Stomach smooth muscle (tissue), 2 donors: ENCODE data around the gene NUP43.
"Not testable (repeated sequence)": the region's sequence is repeated elsewhere in the genome, so short reads cannot be mapped to it uniquely, and the experiment has no call there.

Experiments
- H3K27ac ChIP-seq: one replicate; pipeline ENCODE4 v1.7.0; 2013; ENCODE audit warnings: mild to moderate bottlenecking, low read length, inconsistent platforms
- H3K27me3 ChIP-seq, 2 donors: one replicate each; pipeline ENCODE4 v1.7.0; 2013; ENCODE audit warnings: low read length in 2 of 2; ENCODE audit not compliant: insufficient read depth in 2 of 2, control insufficient read depth in 1 of 2
- H3K36me3 ChIP-seq, 2 donors: one replicate each; pipeline ENCODE4 v1.7.0; 2013; ENCODE audit warnings: low read length in 2 of 2; ENCODE audit not compliant: control insufficient read depth in 2 of 2, insufficient read depth in 2 of 2
- H3K4me1 ChIP-seq: one replicate; pipeline ENCODE4 v1.7.0; 2013; ENCODE audit warnings: low read length; ENCODE audit not compliant: control insufficient read depth, insufficient read depth
- H3K4me3 ChIP-seq, 2 donors: one replicate each; pipeline ENCODE4 v1.7.0; 2013; ENCODE audit warnings: low read length in 2 of 2
- H3K9ac ChIP-seq, 2 donors: one replicate each; pipeline ENCODE4 v1.7.0; 2013; ENCODE audit warnings: low read length in 2 of 2, mild to moderate bottlenecking in 1 of 2
- H3K9me3 ChIP-seq, 2 donors: one replicate each; pipeline ENCODE4 v1.7.0; 2013; ENCODE audit warnings: low read length in 2 of 2; ENCODE audit not compliant: control insufficient read depth in 2 of 2
- donor health status: healthy.
- donor health status: Pancreatic carcinoma.

The NUP43 gene

GRCh38 chr6:149749594-149750135 lies 3.3 kb upstream of the NUP43 start, which contains the start of gene PCMT1:
PCMT1 (plus strand) TSS chr6:149749741; CDS start chr6:149749902, 161 bp downstream.
- Histone ChIP-seq H3K4me1 (peaks cover 22% of the 10 kb centered on the region), H3K27ac (peak within 1 kb of the TSS; percentile 70)

DNA sequence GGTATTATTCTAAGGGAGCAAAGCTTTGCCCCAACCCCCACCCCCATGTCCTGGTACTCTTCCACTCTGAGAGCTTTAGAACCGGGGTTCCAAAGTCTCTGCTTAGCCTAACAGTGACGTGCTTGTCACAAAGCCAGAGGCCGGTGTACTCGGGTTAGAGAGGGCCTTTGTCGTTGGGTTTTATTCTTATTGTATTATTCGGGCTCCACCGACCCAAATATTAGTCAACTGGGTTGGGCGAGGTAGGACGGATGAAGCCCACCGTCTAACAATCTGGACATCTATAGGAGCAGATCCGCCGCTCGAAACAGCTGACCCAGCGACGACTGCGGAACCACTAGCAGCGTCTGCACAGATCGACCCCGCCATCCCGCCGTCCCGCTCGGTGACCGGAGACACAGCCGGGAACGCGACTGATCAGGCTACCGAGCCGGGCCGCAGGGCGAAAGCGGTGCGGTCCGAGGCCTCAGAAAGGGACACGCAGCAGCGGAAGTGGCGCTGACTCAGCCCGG lies 2.8 kb upstream of the NUP43 start:
- Histone ChIP-seq H3K4me3 (peak overlapping the region; percentile 75 to 93), H3K27ac (peak overlapping the region; percentile 70), H3K4me1 (peaks cover 22% of the 10 kb centered on the region), H3K9ac (peak overlapping the region; percentile 69 to 89)
- H3K27me3 ChIP-seq, H3K36me3 ChIP-seq, H3K9me3 ChIP-seq: not testable (repeated sequence)

More at GRCh38 chr6:149749594-149750135, 3.3 kb upstream of the NUP43 start, which contains the start of gene PCMT1:
- H3K9me3 ChIP-seq = no peaks in the 10 kb centered on the region
- H3K9ac ChIP-seq = peak within 1 kb of the TSS; percentile 89 to 93
- peak within 1 kb of the TSS; percentile 75 to 93 for H3K4me3 ChIP-seq
- no peaks in the 10 kb centered on the region for H3K27me3 ChIP-seq
- H3K36me3 ChIP-seq = no peaks in the 10 kb centered on the region

DNA sequence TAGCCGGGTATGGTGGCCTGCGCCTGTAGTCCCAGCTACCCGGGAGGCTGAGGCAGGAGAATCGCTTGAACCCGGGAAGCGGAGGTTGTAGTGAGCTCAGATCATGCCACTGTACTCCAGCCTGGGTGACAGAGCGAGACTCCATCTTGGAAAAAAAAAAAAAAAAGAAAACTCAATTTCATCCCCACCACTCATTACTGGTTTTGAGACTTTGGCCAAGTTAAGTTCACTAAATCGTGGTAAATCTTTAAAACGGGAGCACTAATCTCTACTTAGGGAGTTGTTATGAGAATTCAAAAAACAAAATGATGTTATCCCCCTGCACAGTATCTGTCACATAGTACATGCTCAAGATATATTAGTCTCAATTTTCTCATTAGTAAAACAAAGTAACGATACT lies 1.1 kb downstream of the NUP43 start:
- Histone ChIP-seq H3K4me3 (peak overlapping the region; percentile 95 to 99), H3K36me3 (peaks cover 11% of the 10 kb centered on the region in 2 donors), H3K4me1 (peaks cover 11% of the 10 kb centered on the region)
- H3K9me3 ChIP-seq, H3K9ac ChIP-seq, H3K27ac ChIP-seq, H3K27me3 ChIP-seq: not testable (repeated sequence)

DNA sequence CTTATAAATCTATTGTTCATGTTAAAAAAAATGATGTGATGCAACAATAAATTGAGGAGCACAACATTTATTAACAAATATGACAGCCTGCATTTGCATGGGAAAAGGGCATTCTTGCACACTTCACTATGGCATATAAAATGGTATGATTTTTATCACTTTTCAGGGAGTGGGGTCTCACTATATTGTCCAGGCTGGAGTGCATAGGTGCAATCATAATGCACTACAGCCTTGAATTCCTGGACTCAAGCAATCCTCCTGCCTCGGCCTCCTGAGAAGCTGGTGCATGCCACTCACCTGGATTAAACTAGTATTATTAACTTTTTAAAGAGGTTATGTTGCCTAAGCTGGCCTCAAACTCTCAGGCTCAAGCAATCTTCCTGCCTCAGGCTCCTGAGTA lies 11.4 kb downstream of the NUP43 start:
- Histone ChIP-seq H3K9ac (no peak overlapping the region), H3K4me3 (no peak overlapping the region), H3K27me3 (no peaks in the 10 kb centered on the region), H3K4me1 (no peaks in the 10 kb centered on the region), H3K9me3 (no peaks in the 10 kb centered on the region), H3K36me3 (peaks cover 23 to 26% of the 10 kb centered on the region in 2 donors), H3K27ac (no peak overlapping the region)

GRCh38 chr6:149733089-149733720 lies 13.1 kb downstream of the NUP43 start:
- H3K9me3 ChIP-seq = no peaks in the 10 kb centered on the region
- no peak overlapping the region for H3K4me3 ChIP-seq
- H3K9ac ChIP-seq = no peak overlapping the region
- peaks cover 29% of the 10 kb centered on the region in 2 donors for H3K36me3 ChIP-seq
- no peaks in the 10 kb centered on the region for H3K4me1 ChIP-seq
- no peaks in the 10 kb centered on the region for H3K27me3 ChIP-seq
- no peak overlapping the region for H3K27ac ChIP-seq

DNA sequence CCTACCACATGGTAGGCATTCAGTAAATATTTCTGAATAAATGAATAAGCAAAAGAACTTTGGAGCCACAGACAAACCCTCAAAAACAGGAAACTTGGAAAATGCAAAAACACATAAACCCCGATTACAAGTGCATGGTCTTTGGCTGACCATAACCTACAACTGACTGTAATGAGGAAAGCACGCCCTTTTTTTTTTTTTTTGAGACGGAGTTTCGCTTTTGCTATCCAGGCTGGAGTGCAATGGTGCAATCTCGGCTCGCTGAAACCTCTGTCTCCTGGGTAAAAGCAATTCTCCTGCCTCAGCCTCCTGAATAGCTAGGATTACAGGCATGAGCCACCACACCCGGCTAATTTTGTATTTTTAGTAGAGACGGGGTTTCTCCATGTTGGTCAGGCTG lies 16.5 kb downstream of the NUP43 start:
- no peak overlapping the region for H3K9ac ChIP-seq
- no peaks in the 10 kb centered on the region for H3K4me1 ChIP-seq
- H3K27me3 ChIP-seq = no peaks in the 10 kb centered on the region
- H3K4me3 ChIP-seq = no peak overlapping the region
- H3K36me3 ChIP-seq = peaks cover 18 to 27% of the 10 kb centered on the region in 2 donors
- no peaks in the 10 kb centered on the region for H3K9me3 ChIP-seq
- no peak overlapping the region for H3K27ac ChIP-seq

DNA sequence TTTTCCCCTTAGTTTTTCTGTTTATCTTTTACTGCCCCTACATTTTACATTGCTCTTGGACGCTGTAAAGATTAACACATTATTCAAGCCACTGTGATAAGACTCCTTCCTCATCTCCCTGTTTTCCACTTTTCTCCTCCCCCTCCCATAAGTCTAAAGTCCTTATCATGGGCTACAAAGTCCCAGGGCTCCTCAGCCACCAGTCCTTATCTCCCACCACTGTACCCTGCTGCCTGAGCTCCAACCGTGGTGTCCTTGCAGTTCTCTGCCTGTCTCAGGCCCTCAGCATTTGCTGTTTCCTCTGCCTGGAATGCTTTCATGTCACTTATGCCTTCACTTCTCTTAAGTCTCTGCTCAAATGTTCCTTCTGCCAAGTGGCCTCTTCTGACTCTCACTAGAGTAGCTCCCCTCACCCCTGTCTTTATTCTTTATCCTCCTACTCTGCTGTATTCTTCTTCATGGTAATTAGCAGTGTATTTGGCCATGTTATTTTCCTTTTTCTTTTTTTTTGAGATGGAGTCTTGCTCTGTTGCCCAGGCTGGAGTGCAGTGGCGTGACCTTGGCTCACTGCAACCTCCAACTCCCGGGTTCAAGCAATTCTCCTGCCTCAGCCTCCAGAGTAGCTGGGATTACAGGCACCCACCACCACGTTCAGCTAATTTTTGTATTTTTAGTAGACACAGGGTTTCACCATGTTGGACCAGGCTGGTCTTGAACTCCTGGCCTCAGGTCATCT lies 17.7 kb downstream of the NUP43 start:
- H3K9me3 ChIP-seq = no peaks in the 10 kb centered on the region
- H3K4me3 ChIP-seq = no peak overlapping the region
- H3K27me3 ChIP-seq = no peaks in the 10 kb centered on the region
- H3K27ac ChIP-seq = no peak overlapping the region
- H3K36me3 ChIP-seq = peaks cover 18 to 26% of the 10 kb centered on the region in 2 donors
- no peaks in the 10 kb centered on the region for H3K4me1 ChIP-seq
- no peak overlapping the region for H3K9ac ChIP-seq

GRCh38 chr6:149727793-149728498 lies 18.4 kb downstream of the NUP43 start:
- no peaks in the 10 kb centered on the region for H3K9me3 ChIP-seq
- H3K4me3 ChIP-seq = no peak overlapping the region
- H3K27ac ChIP-seq = no peak overlapping the region
- peaks cover 14 to 25% of the 10 kb centered on the region in 2 donors for H3K36me3 ChIP-seq
- H3K9ac ChIP-seq = no peak overlapping the region
- H3K4me1 ChIP-seq = no peaks in the 10 kb centered on the region
- no peaks in the 10 kb centered on the region for H3K27me3 ChIP-seq

- peaks cover 9 to 20% of the 10 kb centered on the region in 2 donors for H3K36me3 ChIP-seq
- H3K27ac ChIP-seq = no peak overlapping the region
- no peaks in the 10 kb centered on the region for H3K4me1 ChIP-seq
- no peak overlapping the region for H3K4me3 ChIP-seq
- no peaks in the 10 kb centered on the region for H3K27me3 ChIP-seq
- no peaks in the 10 kb centered on the region for H3K9me3 ChIP-seq
- H3K9ac ChIP-seq = no peak overlapping the region
Measured at GRCh38 chr6:149725785-149726184, 20.5 kb downstream of the NUP43 start.

DNA sequence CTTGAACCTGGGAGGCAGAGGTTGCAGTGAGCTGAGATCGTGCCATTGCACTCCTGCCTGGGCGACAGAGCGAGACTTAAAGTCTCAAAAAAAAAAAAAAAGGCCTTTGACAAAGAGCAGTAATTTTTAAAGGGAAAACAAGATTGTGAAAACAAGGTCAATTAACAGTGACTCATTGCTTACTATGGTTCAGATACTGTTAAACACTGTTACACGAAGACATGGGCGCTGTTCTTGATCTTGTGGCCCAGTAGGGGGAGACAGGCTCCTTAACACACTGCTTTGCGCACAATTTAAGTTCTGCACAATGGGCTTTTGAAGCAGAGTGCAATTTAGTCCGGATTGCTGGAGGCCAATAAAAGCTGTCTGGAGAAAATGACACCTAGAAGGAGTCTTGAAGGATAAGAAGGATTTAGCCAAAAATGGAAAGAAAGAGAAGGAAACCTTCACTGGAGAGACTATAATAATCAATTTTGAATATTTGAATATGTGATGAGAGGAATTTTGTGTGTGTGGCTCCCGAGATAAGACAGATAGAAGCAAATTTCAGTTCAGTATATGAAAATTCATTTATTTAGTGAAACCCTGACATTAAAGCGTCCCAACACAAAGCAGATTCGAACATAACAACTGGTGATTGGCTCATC lies 22.4 kb downstream of the NUP43 start:
- Histone ChIP-seq H3K4me3 (no peak overlapping the region), H3K27me3 (no peaks in the 10 kb centered on the region), H3K9ac (no peak overlapping the region), H3K9me3 (no peaks in the 10 kb centered on the region), H3K27ac (no peak overlapping the region), H3K36me3 (peaks cover 0 to 13% of the 10 kb centered on the region in 2 donors), H3K4me1 (no peaks in the 10 kb centered on the region)
